NCI-H2196 treated with DMSO at 0.1 percent for 48 hours (cell line): ENCODE measurements around the gene GADD45A.
"Not testable (repeated sequence)": the region's sequence is repeated elsewhere in the genome, so short reads cannot be mapped to it uniquely, and the experiment has no call there.

Experiments
- DNase-seq: peaks from one replicate; lab custom pipeline; 2025; ENCODE audit not compliant: unreplicated experiment; lab: John Stamatoyannopoulos, UW

The GADD45A gene

DNA sequence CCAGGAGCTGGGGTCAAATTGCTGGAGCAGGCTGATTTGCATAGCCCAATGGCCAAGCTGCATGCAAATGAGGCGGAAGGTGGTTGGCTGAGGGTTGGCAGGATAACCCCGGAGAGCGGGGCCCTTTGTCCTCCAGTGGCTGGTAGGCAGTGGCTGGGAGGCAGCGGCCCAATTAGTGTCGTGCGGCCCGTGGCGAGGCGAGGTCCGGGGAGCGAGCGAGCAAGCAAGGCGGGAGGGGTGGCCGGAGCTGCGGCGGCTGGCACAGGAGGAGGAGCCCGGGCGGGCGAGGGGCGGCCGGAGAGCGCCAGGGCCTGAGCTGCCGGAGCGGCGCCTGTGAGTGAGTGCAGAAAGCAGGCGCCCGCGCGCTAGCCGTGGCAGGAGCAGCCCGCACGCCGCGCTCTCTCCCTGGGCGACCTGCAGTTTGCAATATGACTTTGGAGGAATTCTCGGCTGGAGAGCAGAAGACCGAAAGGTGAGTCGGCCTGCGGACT, at the start of gene GADD45A:
Gene GADD45A, plus strand, starts transcription at position 135 of the 491 bp plus-strand sequence. Its CDS starts 294 bp downstream, at position 429.
- DNase-seq = peak; percentile 99

DNA sequence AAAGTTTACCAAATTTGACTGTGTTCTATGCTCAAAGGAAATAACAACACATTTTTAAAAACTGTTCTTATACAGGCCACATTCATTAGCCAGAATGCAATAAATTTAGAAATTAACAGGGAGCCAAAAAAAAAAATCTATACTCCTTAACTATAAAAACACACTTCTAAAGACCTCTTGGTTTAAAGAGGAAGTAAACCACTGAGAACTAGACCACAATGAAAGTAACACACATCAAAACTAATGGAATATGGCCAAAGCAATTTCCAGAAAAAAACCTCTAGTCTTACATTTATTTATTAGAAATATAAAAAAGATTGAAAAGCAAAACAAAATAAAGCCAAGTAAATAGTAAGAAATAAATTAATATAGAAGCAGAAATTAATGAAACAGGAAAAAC, 48.9 kb upstream of the GADD45A start:
- DNase-seq = no peak

DNA sequence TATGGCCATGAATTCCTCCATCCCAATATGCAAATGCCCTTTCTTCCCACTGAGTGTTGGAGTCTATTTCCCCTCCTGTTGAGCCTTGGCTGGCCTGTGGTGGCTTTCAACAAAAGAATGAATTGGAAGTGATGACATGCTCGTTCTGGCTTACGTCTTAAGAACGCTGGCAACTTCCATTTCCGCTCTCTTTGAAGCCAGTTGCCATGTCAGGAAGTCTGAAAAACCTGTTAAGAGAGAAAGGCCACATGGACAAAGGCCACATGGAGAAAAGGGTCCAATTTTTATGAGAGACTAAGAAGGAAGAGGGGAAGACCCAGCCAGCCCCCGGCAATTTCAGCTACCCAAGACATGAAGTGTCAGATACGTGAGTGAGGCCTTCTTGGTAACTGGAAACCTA, 45.6 kb upstream of the GADD45A start:
- DNase-seq = no peak

DNA sequence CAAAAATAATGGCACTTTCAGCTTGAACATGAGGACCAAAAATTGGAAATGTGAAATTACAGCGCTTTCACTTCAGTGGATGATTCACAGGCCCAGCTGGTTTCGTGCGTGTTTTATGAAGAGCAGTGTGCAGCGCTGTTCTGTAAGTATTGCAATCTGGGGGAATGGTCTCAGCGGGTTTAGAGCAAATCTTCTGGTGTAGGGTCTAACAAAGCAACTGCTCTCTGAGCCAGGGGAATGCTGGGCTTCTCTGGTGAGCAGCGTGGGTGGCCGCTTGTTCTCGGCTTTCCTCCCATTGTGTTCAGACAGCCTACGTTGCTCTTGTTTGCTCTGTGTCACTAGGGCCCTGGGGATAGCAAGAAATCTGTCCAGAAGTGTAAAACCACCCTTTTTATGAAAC, 42.4 kb upstream of the GADD45A start:
- DNase-seq = no peak

- no peak for DNase-seq
Observed at GRCh38 chr1:67644566-67644965, 40.4 kb upstream of the GADD45A start.

- DNase-seq = no peak
Observed at GRCh38 chr1:67645495-67646144, 39.4 kb upstream of the GADD45A start.

GRCh38 chr1:67646145-67647035, 38.6 kb upstream of the GADD45A start:
- peak; percentile 41 for DNase-seq

DNA sequence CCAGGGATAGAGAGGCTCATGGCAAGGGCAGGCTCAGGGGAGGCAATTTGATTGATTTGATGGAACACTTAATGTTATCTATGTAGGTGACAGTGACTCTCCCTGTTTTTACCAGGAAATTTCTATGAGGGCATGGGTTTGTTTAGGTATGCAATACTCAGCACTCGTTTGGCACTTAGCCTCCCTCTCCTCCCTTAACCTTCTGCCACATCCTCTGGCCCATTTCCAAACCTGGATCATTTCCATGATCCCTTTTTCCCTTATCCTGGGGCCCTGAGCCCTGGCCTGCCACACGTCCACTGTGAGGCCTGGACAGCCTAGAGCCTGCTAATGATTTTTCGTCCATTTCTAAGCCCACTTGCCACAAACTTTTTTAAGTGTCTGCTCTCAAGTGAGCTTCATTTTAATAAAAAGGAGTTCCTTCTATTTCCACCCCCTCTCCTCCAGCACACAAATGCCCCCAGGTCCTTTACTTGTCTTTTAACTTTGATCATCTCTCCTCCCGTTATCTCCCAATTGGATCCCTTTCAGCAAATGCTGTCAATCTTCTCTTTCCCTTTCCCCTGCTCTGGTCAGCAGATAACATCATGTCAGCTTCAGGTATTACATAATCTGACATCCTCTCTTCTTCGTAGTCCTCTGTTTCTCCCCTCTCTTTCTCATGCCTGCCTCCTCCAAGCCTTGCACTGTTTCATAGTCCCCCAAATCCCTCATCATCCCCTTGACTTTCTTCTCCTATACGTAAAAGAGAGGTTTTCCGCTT, 37.8 kb upstream of the GADD45A start:
- DNase-seq = peak; percentile 12

DNA sequence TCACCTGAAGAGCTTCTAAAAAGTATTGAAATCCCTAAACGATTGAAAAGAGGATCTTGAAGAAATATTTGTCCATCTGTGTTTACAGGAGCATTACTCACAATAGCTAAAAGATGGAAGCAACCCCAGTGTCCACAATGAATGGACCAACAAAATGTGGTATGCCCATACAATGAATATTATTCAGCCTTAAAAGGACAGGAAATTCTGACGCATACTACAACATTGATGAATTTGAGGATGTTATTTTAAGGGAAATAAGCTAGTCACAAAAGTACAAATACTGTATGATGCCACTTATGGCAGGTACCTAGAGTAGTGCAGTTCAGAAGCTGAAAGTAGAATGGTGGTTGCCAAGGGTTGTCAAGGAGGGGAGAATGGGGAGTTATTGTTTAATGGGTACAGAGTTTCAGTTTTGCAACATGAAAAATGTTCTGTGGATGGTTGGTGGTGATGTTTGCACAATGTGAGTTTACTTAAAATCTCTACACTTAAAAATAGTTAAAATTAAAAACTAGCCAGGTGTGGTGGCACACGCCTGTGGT, 37.1 kb upstream of the GADD45A start:
- no peak for DNase-seq

GRCh38 chr1:67648582-67649326, 36.2 kb upstream of the GADD45A start:
- no peak for DNase-seq

- DNase-seq = no peak
Observed at GRCh38 chr1:67650061-67650460, 34.9 kb upstream of the GADD45A start.

GRCh38 chr1:67651031-67651430, 34.0 kb upstream of the GADD45A start:
- DNase-seq = no peak

DNA sequence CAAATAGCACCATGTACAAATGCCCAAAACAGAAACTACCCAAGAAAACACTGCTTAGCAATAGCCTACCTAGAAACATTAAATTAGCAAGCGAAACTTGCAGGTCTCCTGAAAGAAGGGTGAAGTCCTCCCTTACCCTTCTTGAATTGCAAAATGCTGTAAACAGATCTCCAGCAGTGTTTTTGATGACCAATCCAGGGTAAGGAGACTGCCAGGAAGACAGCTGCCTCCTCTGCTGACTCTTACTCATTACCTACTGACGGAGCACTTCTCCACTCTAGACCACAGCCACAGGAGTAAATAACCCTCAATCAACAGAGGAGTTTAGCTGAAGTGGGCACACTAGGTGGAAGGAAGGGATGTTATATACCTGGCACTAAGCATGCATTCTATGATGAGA, 32.2 kb upstream of the GADD45A start:
- peak; percentile 34 for DNase-seq

DNA sequence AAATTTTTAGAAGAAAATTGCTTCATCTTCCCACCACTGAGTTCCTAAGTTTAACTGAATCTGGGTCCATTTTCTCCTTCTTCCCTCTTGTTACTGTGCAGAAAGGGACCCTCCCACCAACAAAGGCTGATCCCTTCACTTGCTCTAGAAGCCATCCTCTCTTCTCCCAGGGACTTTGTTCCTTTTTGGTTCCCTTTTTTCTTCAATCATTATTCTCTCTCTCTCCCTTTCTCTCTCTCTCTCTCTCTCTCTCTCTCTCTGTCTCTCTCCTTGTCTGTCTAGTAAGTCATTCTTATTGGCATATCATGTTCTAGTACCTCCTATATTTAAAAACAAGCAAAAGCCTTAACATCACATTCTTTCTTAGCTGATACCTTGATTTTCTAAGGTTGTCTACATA, 31.7 kb upstream of the GADD45A start:
- DNase-seq = no peak

DNA sequence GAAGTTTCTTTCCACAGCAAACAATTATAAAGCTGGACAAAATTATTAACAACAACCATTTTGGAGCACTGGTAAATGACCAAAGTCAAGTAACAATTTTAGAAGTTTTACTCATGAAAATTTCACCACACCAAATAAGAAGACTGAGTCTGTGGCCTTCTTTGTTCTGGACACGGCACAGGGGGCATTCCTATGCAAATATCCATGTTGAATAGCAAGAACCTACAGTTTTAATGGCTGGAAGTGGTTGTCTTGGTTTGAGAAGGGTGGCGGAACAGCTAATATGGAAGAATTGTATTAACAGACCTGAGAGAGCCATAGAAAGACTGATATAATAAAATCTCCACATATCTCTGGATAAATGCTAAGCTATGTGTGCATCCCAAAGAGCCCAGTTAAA, 29.4 kb upstream of the GADD45A start:
- DNase-seq = no peak

DNA sequence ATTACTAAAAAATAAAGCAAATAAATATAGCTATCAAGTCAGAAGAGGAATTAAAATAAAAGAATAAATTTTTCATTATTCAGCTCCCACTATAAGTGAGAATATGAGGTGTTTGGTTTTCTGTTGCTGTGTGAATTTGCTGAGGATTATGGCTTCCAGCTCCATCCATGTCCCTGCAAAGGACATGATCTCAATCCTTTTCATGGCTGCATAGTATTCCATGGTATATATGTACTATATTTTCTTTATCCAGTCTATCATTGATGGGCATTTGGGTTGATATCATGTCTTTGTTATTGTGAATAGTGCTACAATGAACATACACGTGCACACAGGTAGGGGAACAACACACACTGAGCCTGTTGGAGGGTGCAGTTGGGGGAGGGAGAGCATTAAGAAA, 27.8 kb upstream of the GADD45A start:
- not testable (repeated sequence) for DNase-seq

- no peak for DNase-seq
Observed at GRCh38 chr1:67659229-67659628, 25.8 kb upstream of the GADD45A start.

GRCh38 chr1:67662884-67663283, 22.1 kb upstream of the GADD45A start:
- no peak for DNase-seq

DNA sequence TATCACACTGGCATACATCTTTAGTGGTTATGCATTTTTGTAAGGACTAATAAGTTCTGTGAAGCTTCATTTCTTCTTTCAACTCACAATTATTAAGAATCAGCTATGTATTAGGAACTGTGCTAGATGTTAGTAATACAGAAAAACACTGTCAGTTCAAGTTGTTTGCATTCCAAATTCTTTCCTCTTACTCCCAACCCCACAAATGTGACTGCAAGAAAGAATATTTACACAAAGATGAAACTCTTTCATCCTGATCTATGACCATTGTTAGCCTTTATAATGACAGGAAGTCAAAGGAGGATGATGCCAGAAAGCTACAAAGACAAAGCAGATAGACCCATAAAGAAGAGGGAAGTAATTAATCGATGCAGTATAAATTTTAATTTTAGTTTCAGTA, 21.0 kb upstream of the GADD45A start:
- no peak for DNase-seq

DNA sequence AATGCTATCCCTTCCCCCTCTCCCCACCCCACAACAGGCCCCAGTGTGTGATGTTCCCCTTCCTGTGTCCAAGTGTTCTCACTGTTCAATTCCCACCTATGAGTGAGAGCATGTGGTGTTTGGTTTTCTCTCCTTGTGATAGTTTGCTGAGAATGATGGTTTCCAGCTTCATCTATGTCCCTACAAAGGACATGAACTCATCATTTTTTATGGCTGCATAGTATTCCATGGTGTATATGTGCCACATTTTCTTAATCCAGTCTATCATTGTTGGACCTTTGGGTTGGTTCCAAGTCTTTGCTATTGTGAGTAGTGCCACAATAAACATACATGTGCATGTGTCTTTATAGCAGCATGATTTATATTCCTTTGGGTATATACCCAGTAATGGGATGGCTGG, 19.7 kb upstream of the GADD45A start:
- DNase-seq = not testable (repeated sequence)
